ENCODE results near the gene CBLN3. TPM values are rescaled to one million over a fixed set of nuclear protein-coding genes. Genes with fewer than 3 reads are reported as not detected.

Gene CBLN3
- total RNA-seq (under 1 TPM; 0.59 to 0.79 TPM), polyA plus RNA-seq (under 1 TPM; 0.07 to 0.33 TPM)

GRCh38 chr14:24429395-24430142 is at the start of gene CBLN3, which contains the start of gene KHNYN:
Gene CBLN3, minus strand, starts transcription at chr14:24429668. Its CDS starts 614 bp downstream, at chr14:24429054.
Gene KHNYN, plus strand, starts transcription at chr14:24429954. Its CDS starts 777 bp downstream, at chr14:24430731.
- Histone ChIP-seq H3K27ac (ENCODE audit: low read depth in 1 of 2, low read length in 2 of 2) (peak within 1 kb of the TSS; percentile 90 to 91), H3K9me3 (ENCODE audit: control insufficient read depth in 4 of 4, low read length in 3 of 4) (no peaks in the 10 kb centered on the region), H3K4me1 (ENCODE audit: control insufficient read depth in 4 of 4, insufficient read depth in 4 of 4, low read length in 3 of 4) (peaks cover 14 to 79% (median 65%) of the 10 kb centered on the region in 4 donors), H3K27me3 (ENCODE audit: control insufficient read depth in 4 of 4, insufficient read depth in 4 of 4, low read length in 3 of 4) (no peaks in the 10 kb centered on the region), H3K36me3 (ENCODE audit: control insufficient read depth in 4 of 4, insufficient read depth in 3 of 4, low read depth in 1 of 4, low read length in 3 of 4) (peaks cover 7 to 17% (median 13%) of the 10 kb centered on the region in 4 donors), H3K9ac (ENCODE audit: low read depth in 1 of 2, low read length in 2 of 2) (peak within 1 kb of the TSS; percentile 89 to 91), H3K4me3 (ENCODE audit: low read depth in 1 of 3, low read length in 3 of 3) (peak within 1 kb of the TSS; percentile 77 to 85 (median 81))
- DNase-seq (ENCODE audit: low spot score) = peak; percentile 87
- WGBS = 14% methylated on average over 57 of the region's 57 CpGs
- peak; percentile 27 for TF ChIP-seq SP1 (IDR thresholded peaks at IDR 0.05)
- no peak for TF ChIP-seq ATF3 (IDR thresholded peaks at IDR 0.05)
- no peak for TF ChIP-seq TAF1 (conservative IDR thresholded peaks at IDR 0.05)
- TF ChIP-seq HNF4A (conservative IDR thresholded peaks at IDR 0.05) = no peak

GRCh38 chr14:24475261-24475660 is 45.8 kb upstream of the CBLN3 start:
- Histone ChIP-seq H3K4me3 (ENCODE audit: low read depth in 1 of 3, low read length in 3 of 3) (no peak overlapping the region), H3K4me1 (ENCODE audit: control insufficient read depth in 4 of 4, insufficient read depth in 4 of 4, low read length in 3 of 4) (no peaks in the 10 kb centered on the region), H3K27ac (ENCODE audit: low read depth in 1 of 2, low read length in 2 of 2) (no peak overlapping the region), H3K9ac (ENCODE audit: low read depth in 1 of 2, low read length in 2 of 2) (no peak overlapping the region), H3K27me3 (ENCODE audit: control insufficient read depth in 4 of 4, insufficient read depth in 4 of 4, low read length in 3 of 4) (no peaks in the 10 kb centered on the region), H3K36me3 (ENCODE audit: control insufficient read depth in 4 of 4, insufficient read depth in 3 of 4, low read depth in 1 of 4, low read length in 3 of 4) (no peaks in the 10 kb centered on the region), H3K9me3 (ENCODE audit: control insufficient read depth in 4 of 4, low read length in 3 of 4) (no peaks in the 10 kb centered on the region)
- DNase-seq (ENCODE audit: low spot score) = no peak
- TF ChIP-seq SP1 (IDR thresholded peaks at IDR 0.05) = no peak
- TF ChIP-seq REST (IDR thresholded peaks at IDR 0.05) = no peak
- no peak for TF ChIP-seq FOXA1 (IDR thresholded peaks at IDR 0.05)
- no peak for TF ChIP-seq TAF1 (conservative IDR thresholded peaks at IDR 0.05)
- no peak for TF ChIP-seq JUND (IDR thresholded peaks at IDR 0.05)
- TF ChIP-seq ZBTB33 (IDR thresholded peaks at IDR 0.05) = no peak
- no peak for TF ChIP-seq EGR1 (IDR thresholded peaks at IDR 0.05; ENCODE audit: low read depth in 2 of 2)
- TF ChIP-seq MAX (IDR thresholded peaks at IDR 0.05) = no peak
- TF ChIP-seq YY1 (IDR thresholded peaks at IDR 0.05) = no peak
- TF ChIP-seq HNF4G (IDR thresholded peaks at IDR 0.05) = no peak
- TF ChIP-seq CTCF (IDR thresholded peaks at IDR 0.05; ENCODE audit: low read depth, low read length, missing input control) = no peak
- no peak for TF ChIP-seq ATF3 (IDR thresholded peaks at IDR 0.05)
- TF ChIP-seq FOXA2 (IDR thresholded peaks at IDR 0.05) = no peak
- no peak for TF ChIP-seq NR2F2 (IDR thresholded peaks at IDR 0.05)
- TF ChIP-seq RAD21 (IDR thresholded peaks at IDR 0.05) = no peak
- 85% methylated on average over 4 of the region's 4 CpGs for WGBS
